IMR-90 (cell line): ENCODE measurements around the gene MLANA. TPM values are rescaled to one million over a fixed set of nuclear protein-coding genes. Genes with fewer than 3 reads are reported as not detected.

ENCODE experiments used
- ATAC-seq: fragments of 200-7000 bp; cut with Tn5 transposase; 2 replicates; pipeline ENCODE4 v1.9.1; 2020; ENCODE audit warnings: low read depth, mild to moderate bottlenecking, moderate library complexity
- BruUV-seq: library from RNA; stranded (reverse); fragments of 400-500 nt; replicated peaks from 2 replicates; lab custom pipeline; 2021; lab: Mats Ljungman, UMichigan
- CTCF ChIA-PET: fragments of 300-600 bp; formaldehyde crosslinking; extraction: SDS; loops from one replicate; lab custom pipeline; 2021; ENCODE audit warnings: antibody characterized with exemption; lab: Yijun Ruan, JAX
- POLR2A ChIA-PET: fragments of 300-600 bp; sonication (Branson Sonifier 250); formaldehyde crosslinking; loops from one replicate; lab custom pipeline; 2022; ENCODE audit warnings: antibody characterized with exemption; ENCODE audit not compliant: unreplicated experiment; lab: Charles Lee
- DNase-seq: peaks from one replicate; pipeline ENCODE4 v3.0.0; 2013
- H2AFZ ChIP-seq: replicated peaks from 2 replicates; pipeline ENCODE3; 2013; ENCODE audit warnings: low read length, mild to moderate bottlenecking; ENCODE audit not compliant: poor library complexity
- H2AK5ac ChIP-seq: 2 replicates; pipeline ENCODE4 v1.6.1; 2013; ENCODE audit warnings: low read depth, low read length, inconsistent platforms
- H2AK9ac ChIP-seq: replicated peaks from 2 replicates; pipeline ENCODE3; 2013; ENCODE audit warnings: mild to moderate bottlenecking, low read depth, low read length, moderate library complexity; ENCODE audit not compliant: poor library complexity
- H2BK120ac ChIP-seq: 2 replicates; pipeline ENCODE4 v1.6.1; 2013; ENCODE audit warnings: low read depth, low read length, inconsistent platforms
- H2BK15ac ChIP-seq: 3 replicates; pipeline ENCODE4 v1.6.1; 2013; ENCODE audit warnings: low read depth, low read length, inconsistent platforms
- H2BK20ac ChIP-seq: 2 replicates; pipeline ENCODE4 v1.6.1; 2013; ENCODE audit warnings: low read depth, mild to moderate bottlenecking, inconsistent platforms, low read length, moderate library complexity
- H2BK5ac ChIP-seq: 2 replicates; pipeline ENCODE4 v1.6.1; 2013; ENCODE audit warnings: mild to moderate bottlenecking, low read depth, low read length, inconsistent platforms; ENCODE audit not compliant: poor library complexity, severe bottlenecking
- H3K14ac ChIP-seq: replicated peaks from 2 replicates; pipeline ENCODE4 v1.6.1; 2013; ENCODE audit warnings: low read depth, low read length, inconsistent platforms
- H3K18ac ChIP-seq: 2 replicates; pipeline ENCODE4 v1.6.1; 2013; ENCODE audit warnings: low read depth, low read length, control low read depth
- H3K23ac ChIP-seq: 2 replicates; pipeline ENCODE4 v1.6.1; 2013; ENCODE audit warnings: low read depth, low read length, inconsistent platforms
- H3K27ac ChIP-seq: 2 replicates; pipeline ENCODE4 v1.5.1; 2013; ENCODE audit warnings: mild to moderate bottlenecking, control low read depth, low read length; ENCODE audit not compliant: insufficient read depth
- H3K27me3 ChIP-seq: 2 replicates; pipeline ENCODE4 v1.6.1; 2013; ENCODE audit warnings: low read length; ENCODE audit not compliant: control insufficient read depth, insufficient read depth
- H3K36me3 ChIP-seq: 2 replicates; pipeline ENCODE4 v1.6.1; 2013; ENCODE audit warnings: low read length, mixed read lengths; ENCODE audit not compliant: control insufficient read depth, insufficient read depth
- H3K4ac ChIP-seq: 2 replicates; pipeline ENCODE4 v1.6.1; 2013; ENCODE audit warnings: low read depth, low read length, inconsistent platforms
- H3K4me1 ChIP-seq: 2 replicates; pipeline ENCODE4 v1.6.1; 2013; ENCODE audit warnings: low read length, mixed read lengths; ENCODE audit not compliant: control insufficient read depth, insufficient read depth
- H3K4me2 ChIP-seq: 2 replicates; pipeline ENCODE4 v1.6.1; 2013; ENCODE audit warnings: low read depth, mild to moderate bottlenecking, control low read depth, low read length, moderate library complexity
- H3K4me3 ChIP-seq: 2 replicates; pipeline ENCODE4 v1.5.1; 2013; ENCODE audit warnings: low read depth, mild to moderate bottlenecking, control low read depth, low read length, moderate library complexity; ENCODE audit not compliant: insufficient read depth
- H3K56ac ChIP-seq: 2 replicates; pipeline ENCODE4 v1.6.1; 2013; ENCODE audit warnings: low read length, inconsistent platforms; ENCODE audit not compliant: insufficient read depth; ENCODE audit errors: extremely low read depth
- H3K79me1 ChIP-seq, 2 experiments: 2 replicates each; pipeline ENCODE4 v1.6.1; 2013; ENCODE audit warnings: low read length in 2 of 2, inconsistent platforms in 1 of 2, low read depth in 1 of 2
- H3K9ac ChIP-seq: 2 replicates; pipeline ENCODE4 v1.6.1; 2013; ENCODE audit warnings: low read depth, low read length, control low read depth
- H3K9me1 ChIP-seq: 2 replicates; pipeline ENCODE4 v1.6.1; 2013; ENCODE audit warnings: low read length, inconsistent platforms; ENCODE audit not compliant: insufficient read depth
- H3K9me3 ChIP-seq: 2 replicates; pipeline ENCODE4 v1.6.1; 2013; ENCODE audit warnings: low read length; ENCODE audit not compliant: control insufficient read depth, insufficient read depth
- H4K20me1 ChIP-seq: 2 replicates; pipeline ENCODE4 v1.6.1; 2013; ENCODE audit warnings: low read length, inconsistent platforms; ENCODE audit not compliant: insufficient read depth
- H4K5ac ChIP-seq: 2 replicates; pipeline ENCODE4 v1.6.1; 2013; ENCODE audit warnings: mild to moderate bottlenecking, low read depth, low read length, control low read depth
- H4K8ac ChIP-seq, 2 experiments: 2 replicates each; pipeline ENCODE4 v1.6.1; 2013; ENCODE audit warnings: low read depth in 2 of 2, low read length in 2 of 2, control low read depth in 1 of 2, inconsistent platforms in 1 of 2
- H4K91ac ChIP-seq: 2 replicates; pipeline ENCODE4 v1.6.1; 2013; ENCODE audit warnings: low read depth, low read length, inconsistent platforms; ENCODE audit not compliant: insufficient read depth
- BHLHE40 ChIP-seq: fragments of 150-350 bp; IDR thresholded peaks from 2 replicates; pipeline ENCODE4 v1.6.1; 2016; ENCODE audit warnings: mild to moderate bottlenecking, low read depth, low read length
- WGBS, 2 experiments: methylation state at CpG; one replicate each; pipeline versions ENCODE4 v1.1.5 to v1.1.7; 2013; ENCODE audit warnings: missing lambda C conversion rate in 2 of 2; ENCODE audit not compliant: insufficient read length in 1 of 2; ENCODE audit errors: extremely low coverage in 2 of 2; 5-methylcytosine and 5-hydroxymethylcytosine counted together
- dilution Hi-C: fragments of 300-500 bp; cut with HindIII; formaldehyde crosslinking; loops from one replicate; pipeline ENCODE4 v1.14.3; 2018; ENCODE audit warnings: low sequenced_read_pairs; ENCODE audit not compliant: unreplicated experiment
- in situ Hi-C: fragments of 300-500 bp; cut with MboI; formaldehyde crosslinking; loops from 3 replicates; pipeline ENCODE4 v1.14.3; 2019; ENCODE audit warnings: low sequenced_read_pairs, inconsistent platforms, mixed read lengths
- intact Hi-C: fragments of 100-400 bp; cut with micrococcal nuclease; formaldehyde crosslinking; loops from 2 replicates; pipeline ENCODE4 v1.10.0; 2022
- polyA plus RNA-seq, 3 experiments: library from polyadenylated mRNA; depleted of rRNA; stranded (reverse); fragments of >200 nt; gene quantifications; 2 replicates each; pipeline ENCODE4 v1.2.3, GENCODE V29; 2012; ENCODE audit warnings: low replicate concordance in 1 of 3
- total RNA-seq: library from RNA; depleted of rRNA; stranded (reverse); fragments of >200 nt; gene quantifications from 2 replicates; pipeline ENCODE4 v1.2.3, GENCODE V29; 2012

MLANA gene
- total and polyA plus RNA-seq, 2 of the 4 experiments (the other 2 are of a cell fraction), result not detected

- Histone ChIP-seq H2AK9ac (no peak overlapping the region), H3K4ac (no peak overlapping the region), H2BK15ac (no peak overlapping the region), H2BK5ac (no peak overlapping the region), H3K18ac (no peak overlapping the region), H3K4me2 (no peak overlapping the region), H4K8ac (no peak overlapping the region), H3K79me1 (no peaks in the 10 kb centered on the region), H2BK20ac (no peak overlapping the region), H3K14ac (no peak overlapping the region), H3K56ac (no peak overlapping the region), H3K4me1 (no peaks in the 10 kb centered on the region; the same call in 1 of the 2 replicates), H3K9ac (no peak overlapping the region), H4K20me1 (no peaks in the 10 kb centered on the region), H3K4me3 (no peak overlapping the region), H3K27ac (no peak overlapping the region), H4K91ac (no peak overlapping the region), H2AK5ac (no peak overlapping the region), H2BK120ac (no peak overlapping the region), H3K9me3 (no peaks in the 10 kb centered on the region), H3K36me3 (no peaks in the 10 kb centered on the region), H4K5ac (no peak overlapping the region), H3K27me3 (no peaks in the 10 kb centered on the region), H2AFZ (no peak overlapping the region), H3K9me1 (peaks cover 4% of the 10 kb centered on the region; the same call in 1 of the 2 replicates), H3K23ac (no peak overlapping the region)
- ATAC-seq, result no peak
- ChIA-PET CTCF (no interaction called here), POLR2A (no interaction called here)
- in situ Hi-C loops (no loop called here), intact Hi-C loops (no loop called here), dilution Hi-C loops (no loop called here)
- no CpG with 5 or more reads among the region's 3 CpGs for WGBS, 2 experiments
- no peak for TF ChIP-seq BHLHE40
- DNase-seq, result no peak
- no TSS peak for BruUV-seq
Observed at GRCh38 chr9:5908918-5909317, 18.2 kb downstream of the MLANA start.
